H9 (cell line): ENCODE measurements around the gene LRFN2. TPM values are rescaled to one million over a fixed set of nuclear protein-coding genes. Genes with fewer than 3 reads are reported as not detected.

Source experiments
- DNase-seq: peaks from one replicate; pipeline ENCODE4 v3.0.0-alpha.2; 2017
- H2AFZ ChIP-seq: one replicate; pipeline ENCODE4 v1.6.1; 2013; ENCODE audit warnings: mild to moderate bottlenecking, low read length, control low read depth, moderate library complexity
- H2AK5ac ChIP-seq: 2 replicates; pipeline ENCODE4 v1.6.1; 2013; ENCODE audit warnings: low read length, control low read depth, mixed read lengths; ENCODE audit not compliant: insufficient read length
- H2BK120ac ChIP-seq: one replicate; pipeline ENCODE4 v1.6.1; 2013; ENCODE audit warnings: low read depth, mild to moderate bottlenecking, low read length, control low read depth, inconsistent platforms; ENCODE audit not compliant: poor library complexity, severe bottlenecking
- H2BK12ac ChIP-seq: 2 replicates; pipeline ENCODE4 v1.6.1; 2013; ENCODE audit warnings: low read length, control low read depth, mixed read lengths, low read depth; ENCODE audit not compliant: insufficient read length
- H2BK15ac ChIP-seq: 2 replicates; pipeline ENCODE4 v1.6.1; 2013; ENCODE audit warnings: low read depth, low read length, control low read depth
- H2BK20ac ChIP-seq: one replicate; pipeline ENCODE4 v1.6.1; 2013; ENCODE audit warnings: low read depth, mild to moderate bottlenecking, low read length, control low read depth, inconsistent platforms; ENCODE audit not compliant: poor library complexity, severe bottlenecking
- H2BK5ac ChIP-seq: 2 replicates; pipeline ENCODE4 v1.6.1; 2013; ENCODE audit warnings: low read length, control low read depth, mixed read lengths; ENCODE audit not compliant: insufficient read length
- H3K14ac ChIP-seq: 2 replicates; pipeline ENCODE4 v1.6.1; 2013; ENCODE audit warnings: low read length, control low read depth; ENCODE audit not compliant: insufficient read depth
- H3K18ac ChIP-seq: 2 replicates; pipeline ENCODE4 v1.6.1; 2013; ENCODE audit warnings: low read depth, mild to moderate bottlenecking, mixed read lengths, low read length, control low read depth; ENCODE audit not compliant: insufficient read length
- H3K23ac ChIP-seq: 2 replicates; pipeline ENCODE4 v1.6.1; 2013; ENCODE audit warnings: low read length, control low read depth, mixed read lengths, low read depth; ENCODE audit not compliant: insufficient read length
- H3K23me2 ChIP-seq: 2 replicates; pipeline ENCODE4 v1.6.1; 2013; ENCODE audit warnings: low read depth, mild to moderate bottlenecking, mixed read lengths, low read length, control low read depth; ENCODE audit not compliant: insufficient read length, poor library complexity, severe bottlenecking
- H3K27ac ChIP-seq: 2 replicates; pipeline ENCODE4 v1.5.1; 2013; ENCODE audit warnings: low read length, control low read depth, mixed read lengths, low read depth; ENCODE audit not compliant: insufficient read length
- H3K27me3 ChIP-seq: 2 replicates; pipeline ENCODE4 v1.6.1; 2013; ENCODE audit warnings: low read length, control low read depth, inconsistent platforms; ENCODE audit not compliant: insufficient read depth
- H3K4ac ChIP-seq: 2 replicates; pipeline ENCODE4 v1.6.1; 2013; ENCODE audit warnings: low read depth, mild to moderate bottlenecking, control low read depth, inconsistent platforms, low read length, moderate library complexity
- H3K4me1 ChIP-seq: 2 replicates; pipeline ENCODE4 v1.6.1; 2013; ENCODE audit warnings: low read length, control low read depth, inconsistent platforms; ENCODE audit not compliant: insufficient read depth
- H3K4me2 ChIP-seq: 2 replicates; pipeline ENCODE4 v1.6.1; 2013; ENCODE audit warnings: low read length, control low read depth, mixed read lengths; ENCODE audit not compliant: insufficient read length, insufficient read depth
- H3K56ac ChIP-seq: 2 replicates; pipeline ENCODE4 v1.6.1; 2013; ENCODE audit warnings: low read depth, mild to moderate bottlenecking, mixed read lengths, low read length, control low read depth; ENCODE audit not compliant: insufficient read length
- H3K79me1 ChIP-seq: 2 replicates; pipeline ENCODE4 v1.6.1; 2013; ENCODE audit warnings: low read depth, mild to moderate bottlenecking, moderate library complexity, low read length, control low read depth, inconsistent platforms; ENCODE audit not compliant: insufficient read depth, poor library complexity, severe bottlenecking
- H3K79me2 ChIP-seq: 2 replicates; pipeline ENCODE4 v1.6.1; 2013; ENCODE audit warnings: low read length, control low read depth, inconsistent platforms; ENCODE audit not compliant: insufficient read depth
- H3K9ac ChIP-seq: 2 replicates; pipeline ENCODE4 v1.6.1; 2013; ENCODE audit warnings: low read length, control low read depth, mixed read lengths; ENCODE audit not compliant: insufficient read length; ENCODE audit errors: extremely low read depth
- H3K9me3 ChIP-seq: one replicate; pipeline ENCODE4 v1.6.1; 2013; ENCODE audit warnings: low read depth, low read length, inconsistent platforms; ENCODE audit not compliant: control insufficient read depth
- H3T11ph ChIP-seq: one replicate; pipeline ENCODE4 v1.6.1; 2013; ENCODE audit warnings: mild to moderate bottlenecking, low read length, control low read depth, inconsistent platforms
- H4K20me1 ChIP-seq: one replicate; pipeline ENCODE4 v1.6.1; 2013; ENCODE audit not compliant: control insufficient read depth, insufficient read length, insufficient read depth
- H4K5ac ChIP-seq: 2 replicates; pipeline ENCODE4 v1.6.1; 2013; ENCODE audit warnings: low read depth, mild to moderate bottlenecking, mixed read lengths, low read length, control low read depth; ENCODE audit not compliant: insufficient read length
- H4K8ac ChIP-seq: replicated peaks from 2 replicates; pipeline ENCODE4 v1.6.1; 2013; ENCODE audit warnings: low read length, control low read depth, mixed read lengths, low read depth; ENCODE audit not compliant: insufficient read length
- H4K91ac ChIP-seq: 2 replicates; pipeline ENCODE4 v1.6.1; 2013; ENCODE audit warnings: low read depth, mild to moderate bottlenecking, moderate library complexity, mixed read lengths, low read length, control low read depth; ENCODE audit not compliant: insufficient read length
- H3K27ac Mint-ChIP-seq, 3 experiments: 2 replicates in 2 of 3; 3 replicates in 1 of 3; pipeline ENCODE4 v1.8.0; 2020 to 2021; ENCODE audit warnings: mixed read lengths in 3 of 3, mild to moderate bottlenecking in 1 of 3, moderate library complexity in 1 of 3
- H3K27me3 Mint-ChIP-seq: 2 replicates; pipeline ENCODE4 v1.8.0; 2021; ENCODE audit warnings: low read depth, mild to moderate bottlenecking, moderate library complexity, mixed read lengths
- H3K36me3 Mint-ChIP-seq, 3 experiments: 2 replicates in 2 of 3; 3 replicates in 1 of 3; pipeline ENCODE4 v1.8.0; 2020 to 2021; ENCODE audit warnings: low read depth in 3 of 3, mixed read lengths in 3 of 3; ENCODE audit not compliant: insufficient read depth in 1 of 3
- H3K4me1 Mint-ChIP-seq, 2 experiments: 2 replicates each; pipeline ENCODE4 v1.8.0; 2020; ENCODE audit warnings: mixed read lengths in 2 of 2
- H3K4me3 Mint-ChIP-seq, 2 experiments: 2 replicates in 1 of 2; 3 replicates in 1 of 2; pipeline ENCODE4 v1.8.0; 2020 to 2021; ENCODE audit warnings: mild to moderate bottlenecking in 2 of 2, mixed read lengths in 2 of 2, moderate library complexity in 1 of 2
- H3K9me3 Mint-ChIP-seq, 2 experiments: 2 replicates in 1 of 2; 3 replicates in 1 of 2; pipeline ENCODE4 v1.8.0; 2020; ENCODE audit warnings: mild to moderate bottlenecking in 2 of 2, mixed read lengths in 2 of 2, moderate library complexity in 1 of 2
- CTCF ChIP-seq: fragments of 200-600 bp; sonication (generic); conservative IDR thresholded peaks from 3 replicates; pipeline ENCODE4 v1.8.0; 2021; ENCODE audit warnings: antibody characterized with exemption, mild to moderate bottlenecking
- WGBS: extraction: QIAGEN DNeasy Blood & Tissue Kit; methylation state at CpG from one replicate; pipeline ENCODE4 v1.1.7; 2013; ENCODE audit warnings: missing lambda C conversion rate, low lambda C conversion rate, mixed read lengths; ENCODE audit not compliant: insufficient read length; ENCODE audit errors: extremely low coverage; 5-methylcytosine and 5-hydroxymethylcytosine counted together
- total RNA-seq: library from RNA; stranded (reverse); gene quantifications from 2 replicates; pipeline ENCODE4 v1.2.1, GENCODE V29; 2021

LRFN2 gene
- total RNA-seq, 1 experiment from 2014 or later, result 0.11 TPM

GRCh38 chr6:40485300-40485699, 101.9 kb downstream of the LRFN2 start:
- no peak overlapping the region for H3K4me2 ChIP-seq
- Mint-ChIP-seq H3K9me3 (no peaks in the 10 kb centered on the region), H3K27me3 (peaks cover 27% of the 10 kb centered on the region), H3K36me3 (no peaks in the 10 kb centered on the region), H3K27ac (no peak overlapping the region), H3K4me3 (no peak overlapping the region), H3K4me1 (peaks cover 3 to 19% of the 10 kb centered on the region in 2 experiments; a peak in 3 of 4 replicates)
- H3K27ac ChIP-seq, result no peak overlapping the region
- no peak for DNase-seq
- H4K8ac ChIP-seq, result no peak overlapping the region
- no peak overlapping the region for H3K18ac ChIP-seq
- no peak overlapping the region for H3K56ac ChIP-seq
- H3K14ac ChIP-seq, result no peak overlapping the region
- H3K9ac ChIP-seq, result no peak overlapping the region
- H3K79me1 ChIP-seq, result no peaks in the 10 kb centered on the region
- H4K5ac ChIP-seq, result no peak overlapping the region
- no peak overlapping the region for H3K23ac ChIP-seq
- no peak overlapping the region for H4K91ac ChIP-seq
- no peak overlapping the region for H2BK20ac ChIP-seq
- H3K23me2 ChIP-seq, result no peaks in the 10 kb centered on the region
- H2BK5ac ChIP-seq, result no peak overlapping the region
- H3K79me2 ChIP-seq, result no peaks in the 10 kb centered on the region
- H2BK15ac ChIP-seq, result no peak overlapping the region
- H3K4me1 ChIP-seq, result no peaks in the 10 kb centered on the region
- no peaks in the 10 kb centered on the region for H3K9me3 ChIP-seq
- no peak overlapping the region for H2AK5ac ChIP-seq
- no peak overlapping the region for H2BK12ac ChIP-seq
- H2BK120ac ChIP-seq, result no peak overlapping the region
- no peak overlapping the region for H2AFZ ChIP-seq
- no peaks in the 10 kb centered on the region for H4K20me1 ChIP-seq
- WGBS, result no CpG with 5 or more reads among the region's 2 CpGs
- H3K27me3 ChIP-seq, result no peaks in the 10 kb centered on the region
- no peak for TF ChIP-seq CTCF
- no peak overlapping the region for H3T11ph ChIP-seq
- no peak overlapping the region for H3K4ac ChIP-seq
